Neutrophil (primary cell): Measurements from ENCODE around the gene RTP1.

ENCODE experiments used
- H3K27ac ChIP-seq: fragments of 200-600 bp; sonication (generic); 2 replicates; pipeline ENCODE4 v1.5.1; 2016; ENCODE audit warnings: mild to moderate bottlenecking, moderate library complexity
- H3K27me3 ChIP-seq: fragments of 200-600 bp; sonication (generic); 2 replicates; pipeline ENCODE4 v1.6.0; 2016; ENCODE audit warnings: mild to moderate bottlenecking
- H3K36me3 ChIP-seq: fragments of 200-600 bp; sonication (generic); 2 replicates; pipeline ENCODE4 v1.5.1; 2017
- H3K4me1 ChIP-seq, 2 experiments: fragments of 200-600 bp in 1 of 2; sonication (generic) in 1 of 2; 1 replicate in 1 of 2; 2 replicates in 1 of 2; pipeline versions ENCODE4 v1.5.1 to v1.6.1; 2013 to 2016; ENCODE audit warnings: low read depth in 1 of 2, low read length in 1 of 2, mild to moderate bottlenecking in 1 of 2, moderate library complexity in 1 of 2; ENCODE audit not compliant: control insufficient read depth in 1 of 2, insufficient read depth in 1 of 2
- H3K4me3 ChIP-seq, 2 experiments: fragments of 200-600 bp in 1 of 2; sonication (generic) in 1 of 2; 1 replicate in 1 of 2; 2 replicates in 1 of 2; pipeline ENCODE4 v1.5.1; 2013 to 2016; ENCODE audit warnings: low read depth in 1 of 2, low read length in 1 of 2, mild to moderate bottlenecking in 1 of 2, moderate library complexity in 1 of 2
- H3K9me3 ChIP-seq: fragments of 200-600 bp; sonication (generic); 2 replicates; pipeline ENCODE4 v1.5.1; 2016
- CTCF ChIP-seq: fragments of 200-600 bp; sonication (generic); IDR thresholded peaks from 2 replicates; pipeline ENCODE4 v1.5.1; 2016; ENCODE audit warnings: antibody characterized with exemption

RTP1 gene

GRCh38 chr3:187197335-187197649, at the start of gene RTP1:
TSS of gene RTP1 (plus strand) at chr3:187197486. CDS start at chr3:187197516, 30 bp downstream.
- no peaks in the 10 kb centered on the region for H3K4me1 ChIP-seq
- no peak within 1 kb of the TSS for H3K4me3 ChIP-seq
- H3K9me3 ChIP-seq = no peaks in the 10 kb centered on the region
- no peaks in the 10 kb centered on the region for H3K27me3 ChIP-seq
- TF ChIP-seq CTCF = no peak
- H3K36me3 ChIP-seq = no peaks in the 10 kb centered on the region
- no peak within 1 kb of the TSS for H3K27ac ChIP-seq

- Histone ChIP-seq H3K36me3 (no peaks in the 10 kb centered on the region), H3K9me3 (no peaks in the 10 kb centered on the region), H3K27ac (no peak overlapping the region), H3K4me1 (no peaks in the 10 kb centered on the region), H3K4me3 (no peak overlapping the region), H3K27me3 (no peaks in the 10 kb centered on the region)
- no peak for TF ChIP-seq CTCF
These were observed 47.1 kb upstream of the RTP1 start for GRCh38 chr3:187150186-187150585.

GRCh38 chr3:187150599-187150998, 46.7 kb upstream of the RTP1 start:
- H3K36me3 ChIP-seq = no peaks in the 10 kb centered on the region
- no peak for TF ChIP-seq CTCF
- H3K4me1 ChIP-seq = no peaks in the 10 kb centered on the region
- no peaks in the 10 kb centered on the region for H3K27me3 ChIP-seq
- no peaks in the 10 kb centered on the region for H3K9me3 ChIP-seq
- no peak overlapping the region for H3K4me3 ChIP-seq
- no peak overlapping the region for H3K27ac ChIP-seq

- H3K27ac ChIP-seq = no peak overlapping the region
- no peaks in the 10 kb centered on the region for H3K36me3 ChIP-seq
- no peaks in the 10 kb centered on the region for H3K27me3 ChIP-seq
- H3K4me3 ChIP-seq = no peak overlapping the region
- TF ChIP-seq CTCF = no peak
- no peaks in the 10 kb centered on the region for H3K4me1 ChIP-seq
- no peaks in the 10 kb centered on the region for H3K9me3 ChIP-seq
These were observed 35.7 kb upstream of the RTP1 start for GRCh38 chr3:187161556-187161955.

- Histone ChIP-seq H3K36me3 (no peaks in the 10 kb centered on the region), H3K27ac (no peak overlapping the region), H3K27me3 (no peaks in the 10 kb centered on the region), H3K4me1 (no peaks in the 10 kb centered on the region), H3K4me3 (no peak overlapping the region), H3K9me3 (no peaks in the 10 kb centered on the region)
- TF ChIP-seq CTCF = no peak
These were observed 34.9 kb upstream of the RTP1 start for GRCh38 chr3:187162265-187162953.
